H1 (cell line): ENCODE measurements around the gene STOML1. TPM values are rescaled to one million over a fixed set of nuclear protein-coding genes. Genes with fewer than 3 reads are reported as not detected.
A peak's percentile ranks its signal among the peaks of the same experiment; 100 is the strongest.

Experiments
- CTCF ChIA-PET: fragments of 300-600 bp; sonication (Branson Sonifier 250); formaldehyde crosslinking; loops from one replicate; lab custom pipeline; 2021; ENCODE audit not compliant: partially characterized antibody; lab: Charles Lee
- POLR2A ChIA-PET: fragments of 300-600 bp; sonication (Branson Sonifier 250); formaldehyde crosslinking; loops from one replicate; lab custom pipeline; 2021; ENCODE audit warnings: inconsistent platforms; ENCODE audit not compliant: partially characterized antibody; lab: Charles Lee
- DNase-seq, 2 experiments: peaks; one replicate each; pipeline versions ENCODE4 v3.0.0 to v3.0.0-alpha.2; 2010 to 2022; ENCODE audit warnings: low spot score in 2 of 2, low read depth in 1 of 2, mixed read lengths in 1 of 2
- FAIRE-seq: peaks from 2 replicates; lab custom pipeline; 2011; peaks lifted over from hg19 to GRCh38; lab: Jason Lieb, UNC
- H2AFZ ChIP-seq: 2 replicates; pipeline ENCODE4 v1.8.1; 2012; ENCODE audit warnings: low read length, inconsistent platforms
- H2AK5ac ChIP-seq: 2 replicates; pipeline ENCODE4 v1.6.1; 2013; ENCODE audit warnings: low read depth, low read length
- H2BK120ac ChIP-seq: replicated peaks from 2 replicates; pipeline ENCODE3; 2013; ENCODE audit warnings: low read depth, low read length, inconsistent platforms
- H2BK12ac ChIP-seq: 2 replicates; pipeline ENCODE4 v1.6.1; 2013; ENCODE audit warnings: low read depth, low read length
- H2BK15ac ChIP-seq: 2 replicates; pipeline ENCODE4 v1.6.1; 2013; ENCODE audit warnings: low read length
- H2BK20ac ChIP-seq: 2 replicates; pipeline ENCODE4 v1.6.1; 2013; ENCODE audit warnings: low read length
- H2BK5ac ChIP-seq: 2 replicates; pipeline ENCODE4 v1.6.1; 2013; ENCODE audit warnings: low read depth, low read length
- H3K14ac ChIP-seq: 2 replicates; pipeline ENCODE4 v1.6.1; 2013; ENCODE audit warnings: inconsistent platforms; ENCODE audit not compliant: insufficient read length
- H3K18ac ChIP-seq: 2 replicates; pipeline ENCODE4 v1.6.1; 2013; ENCODE audit warnings: low read length; ENCODE audit errors: extremely low read depth
- H3K23ac ChIP-seq: 2 replicates; pipeline ENCODE4 v1.6.1; 2013; ENCODE audit warnings: inconsistent platforms; ENCODE audit not compliant: insufficient read length
- H3K23me2 ChIP-seq: 2 replicates; pipeline ENCODE4 v1.6.1; 2013; ENCODE audit warnings: low read depth, low read length
- H3K27ac ChIP-seq: 2 replicates; pipeline ENCODE4 v1.6.1; 2011; ENCODE audit warnings: low read depth, low read length, inconsistent platforms
- H3K27me3 ChIP-seq, 4 experiments: replicated peaks in 1 of 4; 1 replicate in 1 of 4; 2 replicates in 3 of 4; pipeline versions ENCODE4 v1.6.1 to v1.8.1; 2011 to 2013; ENCODE audit warnings: low read length in 3 of 4, mild to moderate bottlenecking in 3 of 4, inconsistent platforms in 2 of 4, mixed read lengths in 2 of 4, moderate library complexity in 1 of 4; ENCODE audit not compliant: control insufficient read depth in 3 of 4, insufficient read depth in 3 of 4; ENCODE audit errors: extremely low read depth in 1 of 4
- H3K36me3 ChIP-seq, 4 experiments: 2 replicates each; pipeline versions ENCODE4 v1.6.1 to v1.8.1; 2011 to 2013; ENCODE audit warnings: mild to moderate bottlenecking in 4 of 4, low read length in 3 of 4, moderate library complexity in 2 of 4, control low read depth in 1 of 4, inconsistent platforms in 1 of 4; ENCODE audit not compliant: insufficient read depth in 4 of 4, control insufficient read depth in 2 of 4
- H3K4ac ChIP-seq: replicated peaks from 2 replicates; pipeline ENCODE3; 2013; ENCODE audit warnings: low read length, low read depth, mixed read lengths, inconsistent platforms; ENCODE audit not compliant: insufficient read length
- H3K4me1 ChIP-seq, 4 experiments: replicated peaks in 1 of 4; 1 replicate in 1 of 4; 2 replicates in 3 of 4; pipeline versions ENCODE4 v1.6.1 to v1.8.1; 2011 to 2013; ENCODE audit warnings: low read length in 3 of 4, inconsistent platforms in 2 of 4, mixed read lengths in 1 of 4; ENCODE audit not compliant: insufficient read depth in 4 of 4, control insufficient read depth in 3 of 4
- H3K4me2 ChIP-seq, 2 experiments: 2 replicates each; pipeline versions ENCODE4 v1.6.1 to v1.8.1; 2011 to 2013; ENCODE audit warnings: low read depth in 2 of 2, low read length in 2 of 2, control low read depth in 1 of 2, inconsistent platforms in 1 of 2, mild to moderate bottlenecking in 1 of 2; ENCODE audit not compliant: insufficient read depth in 1 of 2
- H3K4me3 ChIP-seq, 4 experiments: fragments of 200-600, 300-600 bp in 1 of 4; sonication (generic), shearing (Covaris generic), sonication (Bioruptor Twin) in 1 of 4; 2 replicates each; pipeline versions ENCODE4 v1.5.1 to v1.8.1; 2011 to 2016; ENCODE audit warnings: low read length in 4 of 4, low read depth in 3 of 4, control low read depth in 2 of 4, inconsistent platforms in 2 of 4, mild to moderate bottlenecking in 2 of 4, mixed read lengths in 1 of 4, moderate library complexity in 1 of 4; ENCODE audit not compliant: insufficient read depth in 2 of 4; ENCODE audit errors: extremely low read depth in 1 of 4
- H3K56ac ChIP-seq: replicated peaks from 2 replicates; pipeline ENCODE3; 2013; ENCODE audit warnings: low read depth, mild to moderate bottlenecking, mixed read lengths, low read length, inconsistent platforms; ENCODE audit not compliant: insufficient read length
- H3K79me1 ChIP-seq: 2 replicates; pipeline ENCODE4 v1.6.1; 2013; ENCODE audit warnings: low read depth, low read length, control low read depth
- H3K79me2 ChIP-seq, 2 experiments: 2 replicates each; pipeline versions ENCODE4 v1.6.1 to v1.8.1; 2012 to 2013; ENCODE audit warnings: low read length in 2 of 2, mild to moderate bottlenecking in 2 of 2, inconsistent platforms in 1 of 2; ENCODE audit not compliant: insufficient read depth in 2 of 2, control insufficient read depth in 1 of 2
- H3K9ac ChIP-seq, 4 experiments: replicated peaks in 1 of 4; 1 replicate in 1 of 4; 2 replicates in 3 of 4; pipeline versions ENCODE4 v1.6.1 to v1.8.1; 2011 to 2013; ENCODE audit warnings: low read depth in 3 of 4, low read length in 3 of 4, control low read depth in 2 of 4, mild to moderate bottlenecking in 2 of 4, moderate library complexity in 2 of 4, inconsistent platforms in 1 of 4; ENCODE audit errors: extremely low read depth in 1 of 4
- H3K9me3 ChIP-seq, 2 experiments: 2 replicates each; pipeline versions ENCODE4 v1.6.1 to v1.8.1; 2012 to 2013; ENCODE audit warnings: mild to moderate bottlenecking in 2 of 2, moderate library complexity in 2 of 2, control low read depth in 1 of 2, inconsistent platforms in 1 of 2, low read depth in 1 of 2, low read length in 1 of 2, mixed read lengths in 1 of 2; ENCODE audit not compliant: insufficient read depth in 2 of 2
- H4K20me1 ChIP-seq, 2 experiments: replicated peaks in 1 of 2; 2 replicates each; pipeline versions ENCODE3 to v1.8.1; 2011 to 2013; ENCODE audit warnings: inconsistent platforms in 2 of 2, low read length in 2 of 2, mild to moderate bottlenecking in 1 of 2; ENCODE audit not compliant: insufficient read depth in 2 of 2, control insufficient read depth in 1 of 2
- H4K5ac ChIP-seq: 2 replicates; pipeline ENCODE4 v1.6.1; 2013; ENCODE audit warnings: low read length, low read depth, mixed read lengths, inconsistent platforms; ENCODE audit not compliant: insufficient read length
- H4K8ac ChIP-seq: 2 replicates; pipeline ENCODE4 v1.8.0; 2013; ENCODE audit warnings: mild to moderate bottlenecking, moderate library complexity, low read length, inconsistent platforms; ENCODE audit not compliant: insufficient read depth; ENCODE audit errors: extremely low read depth
- H4K91ac ChIP-seq: replicated peaks from 2 replicates; pipeline ENCODE3; 2013; ENCODE audit warnings: low read length, mixed read lengths, inconsistent platforms; ENCODE audit not compliant: insufficient read length
- ATF2 ChIP-seq: IDR thresholded peaks from 2 replicates; pipeline ENCODE4 v1.6.1; 2012; ENCODE audit warnings: low read length, inconsistent platforms
- CBX5 ChIP-seq: fragments of 300-800, 300-1000 bp; sonication (generic); IDR thresholded peaks from 2 replicates; pipeline ENCODE4 v1.7.1; 2016; ENCODE audit warnings: antibody characterized with exemption, low read length, low read depth
- HDAC2 ChIP-seq, 2 experiments: fragments of 300-600 bp in 1 of 2; sonication (generic) in 1 of 2; IDR thresholded peaks; 2 replicates each; pipeline ENCODE4 v1.6.1; 2011 to 2012; ENCODE audit warnings: low read depth in 2 of 2, low read length in 2 of 2, mild to moderate bottlenecking in 2 of 2, moderate library complexity in 2 of 2, borderline replicate concordance in 1 of 2, inconsistent platforms in 1 of 2
- KDM4A ChIP-seq: IDR thresholded peaks from one replicate; pipeline ENCODE4 v1.7.1; 2012; ENCODE audit warnings: low read depth, mild to moderate bottlenecking, moderate library complexity, low read length, inconsistent platforms; ENCODE audit not compliant: severe bottlenecking
- MAFK ChIP-seq: IDR thresholded peaks from 2 replicates; pipeline ENCODE4 v1.6.1; 2012; ENCODE audit warnings: low read depth, mild to moderate bottlenecking, improper control_type of control experiment, low read length
- NANOG ChIP-seq: IDR thresholded peaks from 2 replicates; pipeline ENCODE4 v1.6.1; 2011; ENCODE audit warnings: low read length, low read depth, mild to moderate bottlenecking, inconsistent platforms; ENCODE audit not compliant: insufficient read depth, poor library complexity, severe bottlenecking
- RXRA ChIP-seq: IDR thresholded peaks from 2 replicates; pipeline ENCODE4 v1.6.1; 2011; ENCODE audit warnings: low read depth, mild to moderate bottlenecking, low read length, moderate library complexity; ENCODE audit not compliant: insufficient read depth
- SP2 ChIP-seq: IDR thresholded peaks from 2 replicates; pipeline ENCODE4 v1.6.1; 2012; ENCODE audit warnings: mild to moderate bottlenecking, low read length, inconsistent platforms
- YY1 ChIP-seq: IDR thresholded peaks from 2 replicates; pipeline ENCODE4 v1.6.1; 2011; ENCODE audit warnings: low read depth, mild to moderate bottlenecking, low read length
- WGBS, 2 experiments: shearing (Covaris generic) in 1 of 2; methylation state at CpG; one replicate each; pipeline versions ENCODE4 v1.1.6 to v1.1.7; 2013 to 2015; ENCODE audit warnings: low lambda C conversion rate in 2 of 2, mixed read lengths in 2 of 2, inconsistent platforms in 1 of 2, low coverage in 1 of 2, missing lambda C conversion rate in 1 of 2; ENCODE audit not compliant: insufficient replicate concordance in 2 of 2, insufficient coverage in 1 of 2, insufficient read length in 1 of 2; ENCODE audit errors: extremely low coverage in 1 of 2, missing lambda C conversion rate in 1 of 2; 5-methylcytosine and 5-hydroxymethylcytosine counted together
- polyA plus RNA-seq, 7 experiments: library from polyadenylated mRNA; depleted of rRNA in 3 of 7; stranded (reverse) in 5 of 7; unstranded in 2 of 7; fragments of >200 nt in 5 of 7; fragments of 200-250 nt in 2 of 7; gene quantifications; 1 replicate in 5 of 7; 2 replicates in 1 of 7; 4 replicates in 1 of 7; pipeline versions ENCODE4 v1.2.1 to v1.2.3, GENCODE V29; 2011 to 2013; ENCODE audit warnings: missing spikeins in 2 of 7, mixed read lengths in 2 of 7
- total RNA-seq: library from RNA; stranded (reverse); fragmentation: NEBNext Ultra II Directional; extraction: Animal tissue kit (Norgen Biotek cat#: 25700); gene quantifications from 2 replicates; pipeline ENCODE4 v1.2.1, GENCODE V29; 2021

The STOML1 gene
- total and polyA plus RNA-seq, 2 of the 8 experiments (the other 6 are each of a cell fraction or from before 2014, with no cell fraction given) = 2.6 to 3.2 TPM

- Histone ChIP-seq H2BK120ac (no peak overlapping the region), H3K9me3 (no peaks in the 10 kb centered on the region), H3K27me3 (no peaks in the 10 kb centered on the region), H3K14ac (no peak overlapping the region), H3K79me1 (no peaks in the 10 kb centered on the region), H3K4me1 (peaks cover 0 to 7% (median 6%) of the 10 kb centered on the region in 4 experiments; a peak in 4 of 7 replicates), H3K79me2 (no peaks in the 10 kb centered on the region), H2AK5ac (no peak overlapping the region), H2BK20ac (no peak overlapping the region), H3K4me3 (no peak overlapping the region), H2BK15ac (no peak overlapping the region), H3K36me3 (peaks cover 0 to 4% (median 0%) of the 10 kb centered on the region in 4 experiments; a peak in 3 of 8 replicates), H3K27ac (no peak overlapping the region), H3K18ac (no peak overlapping the region), H3K4me2 (no peak overlapping the region), H3K23me2 (no peaks in the 10 kb centered on the region), H3K56ac (no peak overlapping the region), H3K4ac (no peak overlapping the region), H4K91ac (no peak overlapping the region), H2BK5ac (no peak overlapping the region), H3K23ac (no peak overlapping the region), H3K9ac (no peak overlapping the region), H4K20me1 (no peaks in the 10 kb centered on the region), H2BK12ac (no peak overlapping the region), H4K8ac (peak overlapping the region; percentile 64; the same call in 1 of the 2 replicates), H2AFZ (no peak overlapping the region), H4K5ac (no peak overlapping the region)
- ChIA-PET CTCF (interaction anchor here (0.6 to 13.0 kb wide), 20 partner anchors 7 to 289 kb away, joined by 3 to 174 read pairs (median 4); partner anchors contain the start of gene PML), POLR2A (interaction anchor here (0.5 kb wide), 1 partner anchor 417 kb away, joined by 3 read pairs; no protein-coding TSS in a partner anchor)
- 82% methylated on average over 9 of the region's 9 CpGs; no CpG with 5 or more reads in 1 of the 2 experiments for WGBS, 2 experiments
- no peak for DNase-seq
- FAIRE-seq = no peak
- no peak for TF ChIP-seq CBX5
- TF ChIP-seq RXRA = no peak
- TF ChIP-seq HDAC2 (IDR thresholded peaks at IDR 0.05; ENCODE audit: borderline replicate concordance in 1 of 2, low read depth in 2 of 2, low read length in 2 of 2) = no peak
- TF ChIP-seq SP2 = no peak
- TF ChIP-seq YY1 = no peak
- no peak for TF ChIP-seq MAFK
- no peak for TF ChIP-seq KDM4A
- TF ChIP-seq ATF2 = no peak
- no peak for TF ChIP-seq NANOG
These were observed 46.9 kb upstream of the STOML1 start for GRCh38 chr15:74038707-74039655.
